H1 (cell line): Measurements from ENCODE around the gene RND3. TPM values are rescaled to one million over a fixed set of nuclear protein-coding genes. Genes with fewer than 3 reads are reported as not detected.

ENCODE experiments used
- CTCF ChIA-PET: fragments of 300-600 bp; sonication (Branson Sonifier 250); formaldehyde crosslinking; loops from one replicate; lab custom pipeline; 2021; ENCODE audit not compliant: partially characterized antibody; lab: Charles Lee
- POLR2A ChIA-PET: fragments of 300-600 bp; sonication (Branson Sonifier 250); formaldehyde crosslinking; loops from one replicate; lab custom pipeline; 2021; ENCODE audit warnings: inconsistent platforms; ENCODE audit not compliant: partially characterized antibody; lab: Charles Lee
- DNase-seq, 2 experiments: peaks; one replicate each; pipeline versions ENCODE4 v3.0.0 to v3.0.0-alpha.2; 2010 to 2022; ENCODE audit warnings: low spot score in 2 of 2, low read depth in 1 of 2, mixed read lengths in 1 of 2
- FAIRE-seq: peaks from 2 replicates; lab custom pipeline; 2011; peaks lifted over from hg19 to GRCh38; lab: Jason Lieb, UNC
- H2AFZ ChIP-seq: 2 replicates; pipeline ENCODE4 v1.8.1; 2012; ENCODE audit warnings: low read length, inconsistent platforms
- H2AK5ac ChIP-seq: 2 replicates; pipeline ENCODE4 v1.6.1; 2013; ENCODE audit warnings: low read depth, low read length
- H2BK120ac ChIP-seq: replicated peaks from 2 replicates; pipeline ENCODE3; 2013; ENCODE audit warnings: low read depth, low read length, inconsistent platforms
- H2BK12ac ChIP-seq: 2 replicates; pipeline ENCODE4 v1.6.1; 2013; ENCODE audit warnings: low read depth, low read length
- H2BK15ac ChIP-seq: 2 replicates; pipeline ENCODE4 v1.6.1; 2013; ENCODE audit warnings: low read length
- H2BK20ac ChIP-seq: 2 replicates; pipeline ENCODE4 v1.6.1; 2013; ENCODE audit warnings: low read length
- H2BK5ac ChIP-seq: 2 replicates; pipeline ENCODE4 v1.6.1; 2013; ENCODE audit warnings: low read depth, low read length
- H3K14ac ChIP-seq: 2 replicates; pipeline ENCODE4 v1.6.1; 2013; ENCODE audit warnings: inconsistent platforms; ENCODE audit not compliant: insufficient read length
- H3K18ac ChIP-seq: 2 replicates; pipeline ENCODE4 v1.6.1; 2013; ENCODE audit warnings: low read length; ENCODE audit errors: extremely low read depth
- H3K23ac ChIP-seq: 2 replicates; pipeline ENCODE4 v1.6.1; 2013; ENCODE audit warnings: inconsistent platforms; ENCODE audit not compliant: insufficient read length
- H3K23me2 ChIP-seq: 2 replicates; pipeline ENCODE4 v1.6.1; 2013; ENCODE audit warnings: low read depth, low read length
- H3K27ac ChIP-seq: 2 replicates; pipeline ENCODE4 v1.6.1; 2011; ENCODE audit warnings: low read depth, low read length, inconsistent platforms
- H3K27me3 ChIP-seq, 4 experiments: replicated peaks in 1 of 4; 1 replicate in 1 of 4; 2 replicates in 3 of 4; pipeline versions ENCODE4 v1.6.1 to v1.8.1; 2011 to 2013; ENCODE audit warnings: low read length in 3 of 4, mild to moderate bottlenecking in 3 of 4, inconsistent platforms in 2 of 4, mixed read lengths in 2 of 4, moderate library complexity in 1 of 4; ENCODE audit not compliant: control insufficient read depth in 3 of 4, insufficient read depth in 3 of 4; ENCODE audit errors: extremely low read depth in 1 of 4
- H3K36me3 ChIP-seq, 4 experiments: 2 replicates each; pipeline versions ENCODE4 v1.6.1 to v1.8.1; 2011 to 2013; ENCODE audit warnings: mild to moderate bottlenecking in 4 of 4, low read length in 3 of 4, moderate library complexity in 2 of 4, control low read depth in 1 of 4, inconsistent platforms in 1 of 4; ENCODE audit not compliant: insufficient read depth in 4 of 4, control insufficient read depth in 2 of 4
- H3K4ac ChIP-seq: replicated peaks from 2 replicates; pipeline ENCODE3; 2013; ENCODE audit warnings: low read length, low read depth, mixed read lengths, inconsistent platforms; ENCODE audit not compliant: insufficient read length
- H3K4me1 ChIP-seq, 4 experiments: replicated peaks in 1 of 4; 1 replicate in 1 of 4; 2 replicates in 3 of 4; pipeline versions ENCODE4 v1.6.1 to v1.8.1; 2011 to 2013; ENCODE audit warnings: low read length in 3 of 4, inconsistent platforms in 2 of 4, mixed read lengths in 1 of 4; ENCODE audit not compliant: insufficient read depth in 4 of 4, control insufficient read depth in 3 of 4
- H3K4me2 ChIP-seq, 2 experiments: 2 replicates each; pipeline versions ENCODE4 v1.6.1 to v1.8.1; 2011 to 2013; ENCODE audit warnings: low read depth in 2 of 2, low read length in 2 of 2, control low read depth in 1 of 2, inconsistent platforms in 1 of 2, mild to moderate bottlenecking in 1 of 2; ENCODE audit not compliant: insufficient read depth in 1 of 2
- H3K4me3 ChIP-seq, 4 experiments: fragments of 200-600, 300-600 bp in 1 of 4; sonication (generic), shearing (Covaris generic), sonication (Bioruptor Twin) in 1 of 4; 2 replicates each; pipeline versions ENCODE4 v1.5.1 to v1.8.1; 2011 to 2016; ENCODE audit warnings: low read length in 4 of 4, low read depth in 3 of 4, control low read depth in 2 of 4, inconsistent platforms in 2 of 4, mild to moderate bottlenecking in 2 of 4, mixed read lengths in 1 of 4, moderate library complexity in 1 of 4; ENCODE audit not compliant: insufficient read depth in 2 of 4; ENCODE audit errors: extremely low read depth in 1 of 4
- H3K56ac ChIP-seq: replicated peaks from 2 replicates; pipeline ENCODE3; 2013; ENCODE audit warnings: low read depth, mild to moderate bottlenecking, mixed read lengths, low read length, inconsistent platforms; ENCODE audit not compliant: insufficient read length
- H3K79me1 ChIP-seq: 2 replicates; pipeline ENCODE4 v1.6.1; 2013; ENCODE audit warnings: low read depth, low read length, control low read depth
- H3K79me2 ChIP-seq, 2 experiments: 2 replicates each; pipeline versions ENCODE4 v1.6.1 to v1.8.1; 2012 to 2013; ENCODE audit warnings: low read length in 2 of 2, mild to moderate bottlenecking in 2 of 2, inconsistent platforms in 1 of 2; ENCODE audit not compliant: insufficient read depth in 2 of 2, control insufficient read depth in 1 of 2
- H3K9ac ChIP-seq, 4 experiments: replicated peaks in 1 of 4; 1 replicate in 1 of 4; 2 replicates in 3 of 4; pipeline versions ENCODE4 v1.6.1 to v1.8.1; 2011 to 2013; ENCODE audit warnings: low read depth in 3 of 4, low read length in 3 of 4, control low read depth in 2 of 4, mild to moderate bottlenecking in 2 of 4, moderate library complexity in 2 of 4, inconsistent platforms in 1 of 4; ENCODE audit errors: extremely low read depth in 1 of 4
- H3K9me3 ChIP-seq, 2 experiments: 2 replicates each; pipeline versions ENCODE4 v1.6.1 to v1.8.1; 2012 to 2013; ENCODE audit warnings: mild to moderate bottlenecking in 2 of 2, moderate library complexity in 2 of 2, control low read depth in 1 of 2, inconsistent platforms in 1 of 2, low read depth in 1 of 2, low read length in 1 of 2, mixed read lengths in 1 of 2; ENCODE audit not compliant: insufficient read depth in 2 of 2
- H4K20me1 ChIP-seq, 2 experiments: replicated peaks in 1 of 2; 2 replicates each; pipeline versions ENCODE3 to v1.8.1; 2011 to 2013; ENCODE audit warnings: inconsistent platforms in 2 of 2, low read length in 2 of 2, mild to moderate bottlenecking in 1 of 2; ENCODE audit not compliant: insufficient read depth in 2 of 2, control insufficient read depth in 1 of 2
- H4K5ac ChIP-seq: 2 replicates; pipeline ENCODE4 v1.6.1; 2013; ENCODE audit warnings: low read length, low read depth, mixed read lengths, inconsistent platforms; ENCODE audit not compliant: insufficient read length
- H4K8ac ChIP-seq: 2 replicates; pipeline ENCODE4 v1.8.0; 2013; ENCODE audit warnings: mild to moderate bottlenecking, moderate library complexity, low read length, inconsistent platforms; ENCODE audit not compliant: insufficient read depth; ENCODE audit errors: extremely low read depth
- H4K91ac ChIP-seq: replicated peaks from 2 replicates; pipeline ENCODE3; 2013; ENCODE audit warnings: low read length, mixed read lengths, inconsistent platforms; ENCODE audit not compliant: insufficient read length
- BCL11A ChIP-seq, 2 experiments: IDR thresholded peaks; one replicate each; pipeline ENCODE4 v1.6.1; 2011; ENCODE audit warnings: low read depth in 2 of 2, low read length in 2 of 2, mild to moderate bottlenecking in 2 of 2
- CHD1 ChIP-seq: IDR thresholded peaks from 2 replicates; pipeline ENCODE4 v1.6.1; 2012; ENCODE audit warnings: low read depth, low read length, improper control_type of control experiment
- FOSL1 ChIP-seq: IDR thresholded peaks from 2 replicates; pipeline ENCODE4 v1.6.1; 2011; ENCODE audit warnings: mild to moderate bottlenecking, low read depth, low read length, moderate library complexity; ENCODE audit not compliant: insufficient read depth
- JUND ChIP-seq: IDR thresholded peaks from 2 replicates; pipeline ENCODE4 v1.6.1; 2011; ENCODE audit warnings: mild to moderate bottlenecking, improper control_type of control experiment, low read length
- KDM1A ChIP-seq: fragments of 200-600, 300-600 bp; sonication (generic); IDR thresholded peaks from 2 replicates; pipeline ENCODE4 v1.7.1; 2016; ENCODE audit warnings: mild to moderate bottlenecking, low read length, borderline replicate concordance
- MAFK ChIP-seq: IDR thresholded peaks from 2 replicates; pipeline ENCODE4 v1.6.1; 2012; ENCODE audit warnings: low read depth, mild to moderate bottlenecking, improper control_type of control experiment, low read length
- PHF8 ChIP-seq: fragments of 200-600 bp; sonication (generic); conservative IDR thresholded peaks from 2 replicates; pipeline ENCODE4 v1.7.1; 2012; ENCODE audit warnings: low read depth, mild to moderate bottlenecking, inconsistent platforms, low read length, moderate library complexity
- RAD21 ChIP-seq, 2 experiments: IDR thresholded peaks in 1 of 2; conservative IDR thresholded peaks in 1 of 2; 2 replicates each; pipeline ENCODE4 v1.6.1; 2011; ENCODE audit warnings: low read depth in 2 of 2, low read length in 2 of 2, improper control_type of control experiment in 1 of 2, inconsistent platforms in 1 of 2, mild to moderate bottlenecking in 1 of 2, moderate library complexity in 1 of 2
- SIN3A ChIP-seq, 2 experiments: IDR thresholded peaks in 1 of 2; conservative IDR thresholded peaks in 1 of 2; 2 replicates each; pipeline ENCODE4 v1.6.1; 2011 to 2012; ENCODE audit warnings: low read length in 2 of 2, improper control_type of control experiment in 1 of 2, low read depth in 1 of 2, mild to moderate bottlenecking in 1 of 2
- SP1 ChIP-seq: IDR thresholded peaks from 2 replicates; pipeline ENCODE4 v1.6.1; 2011; ENCODE audit warnings: low read depth, low read length
- TAF1 ChIP-seq: IDR thresholded peaks from 2 replicates; pipeline ENCODE4 v1.6.1; 2011; ENCODE audit warnings: mild to moderate bottlenecking, low read depth, low read length
- TCF12 ChIP-seq: IDR thresholded peaks from 2 replicates; pipeline ENCODE4 v1.6.1; 2011; ENCODE audit warnings: low read depth, mild to moderate bottlenecking, low read length
- WGBS, 2 experiments: shearing (Covaris generic) in 1 of 2; methylation state at CpG; one replicate each; pipeline versions ENCODE4 v1.1.6 to v1.1.7; 2013 to 2015; ENCODE audit warnings: low lambda C conversion rate in 2 of 2, mixed read lengths in 2 of 2, inconsistent platforms in 1 of 2, low coverage in 1 of 2, missing lambda C conversion rate in 1 of 2; ENCODE audit not compliant: insufficient replicate concordance in 2 of 2, insufficient coverage in 1 of 2, insufficient read length in 1 of 2; ENCODE audit errors: extremely low coverage in 1 of 2, missing lambda C conversion rate in 1 of 2; 5-methylcytosine and 5-hydroxymethylcytosine counted together
- polyA plus RNA-seq, 7 experiments: library from polyadenylated mRNA; depleted of rRNA in 3 of 7; stranded (reverse) in 5 of 7; unstranded in 2 of 7; fragments of >200 nt in 5 of 7; fragments of 200-250 nt in 2 of 7; gene quantifications; 1 replicate in 5 of 7; 2 replicates in 1 of 7; 4 replicates in 1 of 7; pipeline versions ENCODE4 v1.2.1 to v1.2.3, GENCODE V29; 2011 to 2013; ENCODE audit warnings: missing spikeins in 2 of 7, mixed read lengths in 2 of 7
- total RNA-seq: library from RNA; stranded (reverse); fragmentation: NEBNext Ultra II Directional; extraction: Animal tissue kit (Norgen Biotek cat#: 25700); gene quantifications from 2 replicates; pipeline ENCODE4 v1.2.1, GENCODE V29; 2021
- TF ChIP-seq, protein P1 (sequence below): IDR thresholded peaks from 2 replicates; pipeline ENCODE4 v1.6.1; 2011; ENCODE audit warnings: low read length, improper control_type of control experiment

RND3 gene
- total and polyA plus RNA-seq, 2 of the 8 experiments (the other 6 are each of a cell fraction or from before 2014, with no cell fraction given): 12.2 to 25.6 TPM

DNA sequence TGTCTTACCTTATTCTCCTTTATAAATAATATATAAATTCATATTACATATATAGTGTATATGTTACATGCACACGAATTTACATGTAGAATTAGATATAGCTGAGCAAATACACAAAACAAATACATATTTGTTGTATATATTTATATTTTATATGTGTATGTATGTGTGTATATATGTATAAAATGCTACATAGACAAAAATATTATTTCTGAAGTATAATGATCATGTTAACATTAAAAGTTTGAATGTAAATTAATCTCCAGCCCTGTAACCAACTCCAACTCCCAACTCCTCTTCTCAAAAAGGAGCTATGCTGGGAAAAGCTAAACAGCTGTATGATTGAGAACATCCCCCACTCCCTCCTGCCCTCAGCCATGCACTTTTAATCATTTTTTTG lies 42.7 kb upstream of the RND3 start:
- Histone ChIP-seq H3K23me2 (no peaks in the 10 kb centered on the region), H2BK5ac (no peak overlapping the region), H3K79me2 (no peaks in the 10 kb centered on the region), H3K27me3 (no peaks in the 10 kb centered on the region), H3K9me3 (peaks cover 0 to 3% of the 10 kb centered on the region in 2 experiments; a peak in 1 of 4 replicates), H3K56ac (no peak overlapping the region), H4K91ac (no peak overlapping the region), H3K14ac (no peak overlapping the region), H3K4me3 (no peak overlapping the region), H2AFZ (no peak overlapping the region), H3K18ac (no peak overlapping the region), H3K79me1 (no peaks in the 10 kb centered on the region), H3K4me1 (peaks cover 0 to 12% (median 4%) of the 10 kb centered on the region in 4 experiments; a peak in 3 of 7 replicates), H2BK15ac (no peak overlapping the region), H2BK12ac (no peak overlapping the region), H3K9ac (no peak overlapping the region), H3K27ac (no peak overlapping the region), H3K4ac (no peak overlapping the region), H2BK20ac (no peak overlapping the region), H3K4me2 (no peak overlapping the region), H4K8ac (no peak overlapping the region), H4K20me1 (no peaks in the 10 kb centered on the region), H2BK120ac (no peak overlapping the region), H2AK5ac (no peak overlapping the region), H3K23ac (no peak overlapping the region), H3K36me3 (no peaks in the 10 kb centered on the region), H4K5ac (no peak overlapping the region)
- WGBS, 2 experiments: 71% methylated on average over 1 of the region's 1 CpG; no CpG with 5 or more reads in 1 of the 2 experiments
- POLR2A ChIA-PET: no interaction called here
- CTCF ChIA-PET: interaction anchor here (0.6 to 1.2 kb wide), 3 partner anchors 15 to 988 kb away, joined by 3 read pairs; no protein-coding TSS in a partner anchor
- FAIRE-seq (no peak), DNase-seq (no peak)
- no peak for TF ChIP-seq KDM1A
- TF ChIP-seq TCF12: no peak
- no peak for TF ChIP-seq TAF1
- TF ChIP-seq RAD21 (IDR thresholded peaks at IDR 0.05 in 1 of 2, conservative IDR thresholded peaks at IDR 0.05 in 1 of 2; ENCODE audit: low read depth in 2 of 2, low read length in 2 of 2): no peak
- TF ChIP-seq CHD1: no peak
- TF ChIP-seq, protein P1, sequence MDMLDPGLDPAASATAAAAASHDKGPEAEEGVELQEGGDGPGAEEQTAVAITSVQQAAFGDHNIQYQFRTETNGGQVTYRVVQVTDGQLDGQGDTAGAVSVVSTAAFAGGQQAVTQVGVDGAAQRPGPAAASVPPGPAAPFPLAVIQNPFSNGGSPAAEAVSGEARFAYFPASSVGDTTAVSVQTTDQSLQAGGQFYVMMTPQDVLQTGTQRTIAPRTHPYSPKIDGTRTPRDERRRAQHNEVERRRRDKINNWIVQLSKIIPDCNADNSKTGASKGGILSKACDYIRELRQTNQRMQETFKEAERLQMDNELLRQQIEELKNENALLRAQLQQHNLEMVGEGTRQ: no peak
- TF ChIP-seq FOSL1: no peak
- no peak for TF ChIP-seq BCL11A (IDR thresholded peaks at IDR 0.05; ENCODE audit: low read depth in 2 of 2, low read length in 2 of 2)
- TF ChIP-seq MAFK: no peak
- TF ChIP-seq SIN3A (conservative IDR thresholded peaks at IDR 0.05 in 1 of 2, IDR thresholded peaks at IDR 0.05 in 1 of 2; ENCODE audit: low read depth in 1 of 2, low read length in 2 of 2): no peak
- no peak for TF ChIP-seq JUND
- TF ChIP-seq PHF8: no peak
- no peak for TF ChIP-seq SP1
